GM12872 (cell line): ENCODE measurements around the gene ABCD4.

Source experiments
- CTCF ChIP-seq: IDR thresholded peaks from 3 replicates; pipeline ENCODE4 v1.5.1; 2011; ENCODE audit warnings: low read depth, mild to moderate bottlenecking, low read length, moderate library complexity; ENCODE audit not compliant: insufficient read depth

Gene ABCD4

GRCh38 chr14:74242780-74243042, 60.0 kb downstream of the ABCD4 start:
- no peak for TF ChIP-seq CTCF

- no peak for TF ChIP-seq CTCF
Measured at GRCh38 chr14:74242021-74242779, 60.5 kb downstream of the ABCD4 start.

GRCh38 chr14:74241652-74242017, 61.1 kb downstream of the ABCD4 start:
- no peak for TF ChIP-seq CTCF

GRCh38 chr14:74240794-74241651, 61.7 kb downstream of the ABCD4 start:
- no peak for TF ChIP-seq CTCF

- TF ChIP-seq CTCF, result no peak
Measured at GRCh38 chr14:74239848-74240793, 62.6 kb downstream of the ABCD4 start.

GRCh38 chr14:74238974-74239847, 63.5 kb downstream of the ABCD4 start, which contains the start of gene VSX2:
TSS of gene VSX2 (plus strand) at chr14:74239449. CDS start at chr14:74239562, 113 bp downstream.
- TF ChIP-seq CTCF, result no peak
